HEK293 (cell line): ENCODE measurements around the gene ZSWIM2.

Source experiments
- CTCF ChIA-PET: fragments of 350-600 bp; formaldehyde crosslinking; extraction: SDS; loops from one replicate; lab custom pipeline; 2021; ENCODE audit warnings: antibody characterized with exemption; lab: Yijun Ruan, JAX
- POLR2A ChIA-PET: fragments of 300-600 bp; formaldehyde crosslinking; extraction: SDS; loops from one replicate; lab custom pipeline; 2020; ENCODE audit warnings: antibody characterized with exemption, inconsistent platforms; lab: Yijun Ruan, JAX
- H3K27ac ChIP-seq: fragments of 200-500 bp; sonication (Bioruptor generic); 2 replicates; pipeline ENCODE4 v1.5.1; 2014; ENCODE audit warnings: low read depth, low read length, control low read depth, inconsistent platforms; ENCODE audit errors: extremely low read depth
- H3K36me3 ChIP-seq, 2 experiments: fragments of 200-500 bp in 1 of 2; sonication (Bioruptor generic) in 1 of 2; 1 replicate in 1 of 2; 2 replicates in 1 of 2; pipeline ENCODE4 v1.5.1; 2014 to 2017; ENCODE audit warnings: inconsistent platforms in 2 of 2, low read length in 2 of 2; ENCODE audit not compliant: control insufficient read depth in 2 of 2, insufficient read depth in 1 of 2
- H3K4me1 ChIP-seq: fragments of 200-500 bp; sonication (Bioruptor generic); 2 replicates; pipeline ENCODE4 v1.5.1; 2014; ENCODE audit warnings: mild to moderate bottlenecking, low read length, inconsistent platforms; ENCODE audit not compliant: control insufficient read depth, insufficient read depth
- H3K4me3 ChIP-seq: 2 replicates; pipeline ENCODE4 v1.5.1; 2011; ENCODE audit warnings: low read depth, mild to moderate bottlenecking, control low read depth, low read length, moderate library complexity
- H3K9me3 ChIP-seq: fragments of 200-500 bp; sonication (Bioruptor generic); 2 replicates; pipeline ENCODE4 v1.5.1; 2014; ENCODE audit warnings: low read depth, low read length, inconsistent platforms; ENCODE audit not compliant: control insufficient read depth, insufficient read depth
- PRDM4 ChIP-seq: fragments of 450-650 bp; formaldehyde crosslinking; IDR thresholded peaks from 2 replicates; pipeline ENCODE4 v1.5.1; 2017; ENCODE audit warnings: missing biosample characterization, missing genetic modification characterization
- SETDB1 ChIP-seq: IDR thresholded peaks from one replicate; pipeline ENCODE4 v1.6.1; 2017; ENCODE audit warnings: mild to moderate bottlenecking, low read length, moderate library complexity, mixed read lengths; ENCODE audit not compliant: insufficient read length
- ZNF121 ChIP-seq: fragments of 450-650 bp; formaldehyde crosslinking; IDR thresholded peaks from 2 replicates; pipeline ENCODE4 v1.5.1; 2016; ENCODE audit warnings: missing biosample characterization, missing genetic modification characterization
- ZNF274 ChIP-seq, 2 experiments: fragments of 200-500 bp in 1 of 2; fragments of 450-650 bp in 1 of 2; sonication (Bioruptor generic) in 1 of 2; formaldehyde crosslinking in 1 of 2; IDR thresholded peaks; 2 replicates each; pipeline versions ENCODE4 v1.5.1 to v1.6.1; 2014 to 2016; ENCODE audit warnings: borderline replicate concordance in 1 of 2, inconsistent platforms in 1 of 2, low read length in 1 of 2, missing biosample characterization in 1 of 2, missing genetic modification characterization in 1 of 2
- ZNF398 ChIP-seq: fragments of 450-650 bp; formaldehyde crosslinking; IDR thresholded peaks from 2 replicates; pipeline ENCODE4 v1.5.1; 2017; ENCODE audit warnings: missing biosample characterization, missing genetic modification characterization
- ZNF426 ChIP-seq: fragments of 450-650 bp; formaldehyde crosslinking; IDR thresholded peaks from 2 replicates; pipeline ENCODE4 v1.5.1; 2017; ENCODE audit warnings: missing biosample characterization, missing genetic modification characterization, mild to moderate bottlenecking, inconsistent platforms, moderate library complexity
- ZNF654 ChIP-seq: fragments of 450-650 bp; formaldehyde crosslinking; IDR thresholded peaks from 2 replicates; pipeline ENCODE4 v1.5.1; 2016; ENCODE audit warnings: low read depth, missing biosample characterization, missing genetic modification characterization
- ZSCAN18 ChIP-seq: fragments of 450-650 bp; formaldehyde crosslinking; IDR thresholded peaks from 2 replicates; pipeline ENCODE4 v1.5.1; 2016; ENCODE audit warnings: missing biosample characterization, missing genetic modification characterization
- TF ChIP-seq, protein P1 (sequence below): fragments of 450-650 bp; formaldehyde crosslinking; IDR thresholded peaks from 2 replicates; pipeline ENCODE4 v1.5.1; 2016; ENCODE audit warnings: missing biosample characterization, missing genetic modification characterization, low read depth

The ZSWIM2 gene

DNA sequence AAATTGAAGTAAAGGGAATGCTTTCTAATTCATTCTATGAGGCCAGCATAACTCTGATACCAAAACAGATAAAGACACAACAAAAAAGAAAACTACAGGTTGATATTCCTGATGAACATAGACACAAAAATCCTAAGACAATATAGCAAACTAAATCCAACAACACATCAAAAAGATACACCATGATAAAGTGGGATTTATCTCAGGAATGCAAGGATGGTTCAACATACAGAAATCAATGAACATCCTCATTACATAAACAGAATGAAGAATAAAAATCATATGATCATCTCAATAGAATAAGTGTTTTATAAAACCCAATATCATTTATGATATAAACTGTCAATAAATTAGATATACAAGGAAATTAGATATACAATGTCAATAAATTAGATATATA, 65.7 kb downstream of the ZSWIM2 start:
- no peaks in the 10 kb centered on the region for H3K9me3 ChIP-seq
- no peaks in the 10 kb centered on the region for H3K36me3 ChIP-seq
- no peak overlapping the region for H3K4me3 ChIP-seq
- no peak for TF ChIP-seq ZNF398 (tag by site-specific recombination)
- no peak for TF ChIP-seq ZNF426 (tag by site-specific recombination)
- TF ChIP-seq, protein P1, sequence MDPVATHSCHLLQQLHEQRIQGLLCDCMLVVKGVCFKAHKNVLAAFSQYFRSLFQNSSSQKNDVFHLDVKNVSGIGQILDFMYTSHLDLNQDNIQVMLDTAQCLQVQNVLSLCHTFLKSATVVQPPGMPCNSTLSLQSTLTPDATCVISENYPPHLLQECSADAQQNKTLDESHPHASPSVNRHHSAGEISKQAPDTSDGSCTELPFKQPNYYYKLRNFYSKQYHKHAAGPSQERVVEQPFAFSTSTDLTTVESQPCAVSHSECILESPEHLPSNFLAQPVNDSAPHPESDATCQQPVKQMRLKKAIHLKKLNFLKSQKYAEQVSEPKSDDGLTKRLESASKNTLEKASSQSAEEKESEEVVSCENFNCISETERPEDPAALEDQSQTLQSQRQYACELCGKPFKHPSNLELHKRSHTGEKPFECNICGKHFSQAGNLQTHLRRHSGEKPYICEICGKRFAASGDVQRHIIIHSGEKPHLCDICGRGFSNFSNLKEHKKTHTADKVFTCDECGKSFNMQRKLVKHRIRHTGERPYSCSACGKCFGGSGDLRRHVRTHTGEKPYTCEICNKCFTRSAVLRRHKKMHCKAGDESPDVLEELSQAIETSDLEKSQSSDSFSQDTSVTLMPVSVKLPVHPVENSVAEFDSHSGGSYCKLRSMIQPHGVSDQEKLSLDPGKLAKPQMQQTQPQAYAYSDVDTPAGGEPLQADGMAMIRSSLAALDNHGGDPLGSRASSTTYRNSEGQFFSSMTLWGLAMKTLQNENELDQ (tag by site-specific recombination), result no peak
- TF ChIP-seq SETDB1, result peak; percentile 29
- no peak for TF ChIP-seq ZNF274 (IDR thresholded peaks at IDR 0.05; ENCODE audit: low read length)
- TF ChIP-seq ZNF274 (tag by site-specific recombination; IDR thresholded peaks at IDR 0.05; ENCODE audit: borderline replicate concordance), result no peak
- no peak for TF ChIP-seq ZNF121 (tag by site-specific recombination)
- no peak for TF ChIP-seq PRDM4
- TF ChIP-seq, all 188 proteins: peak for 1
- H3K4me1 ChIP-seq, result no peaks in the 10 kb centered on the region
- POLR2A ChIA-PET, result interaction anchor here (0.8 kb wide), 1 partner anchor 183 kb away, joined by 6 read pairs; no protein-coding TSS in a partner anchor
- no peak overlapping the region for H3K27ac ChIP-seq
- CTCF ChIA-PET, result no interaction called here

- ChIA-PET POLR2A (interaction anchor here (0.7 kb wide), 1 partner anchor 121 kb away, joined by 3 read pairs; no protein-coding TSS in a partner anchor), CTCF (interaction anchor here (0.6 to 2.0 kb wide), 17 partner anchors 9 to 1490 kb away, joined by 3 to 7 read pairs (median 3); no protein-coding TSS in a partner anchor)
- Histone ChIP-seq H3K36me3 (no peaks in the 10 kb centered on the region), H3K4me3 (no peak overlapping the region), H3K9me3 (no peaks in the 10 kb centered on the region), H3K4me1 (no peaks in the 10 kb centered on the region), H3K27ac (no peak overlapping the region)
- no peak for TF ChIP-seq ZSCAN18
- peak; percentile 69 for TF ChIP-seq ZNF654 (tag by site-specific recombination)
Measured at GRCh38 chr2:186780701-186781316, 68.2 kb downstream of the ZSWIM2 start.
